Endodermal cell (in vitro differentiated cells): ENCODE results near the gene STXBP1. TPM values are rescaled to one million over a fixed set of nuclear protein-coding genes. Genes with fewer than 3 reads are reported as not detected.

ENCODE experiments used
- DNase-seq: peaks from one replicate; pipeline ENCODE4 v3.0.0-alpha.2; 2017
- H3K27ac ChIP-seq: 2 replicates; pipeline ENCODE4 v1.5.1; 2013; ENCODE audit warnings: mild to moderate bottlenecking, low read depth, low read length, moderate library complexity
- H3K27me3 ChIP-seq: 2 replicates; pipeline ENCODE4 v1.6.1; 2013; ENCODE audit warnings: mild to moderate bottlenecking, low read length, moderate library complexity; ENCODE audit not compliant: insufficient read depth, control insufficient read depth, poor library complexity, severe bottlenecking
- H3K36me3 ChIP-seq: 2 replicates; pipeline ENCODE4 v1.7.0; 2013; ENCODE audit warnings: mild to moderate bottlenecking, low read length, moderate library complexity; ENCODE audit not compliant: control insufficient read depth, insufficient read depth
- H3K4me1 ChIP-seq: one replicate; pipeline ENCODE4 v1.7.0; 2013; ENCODE audit warnings: low read length; ENCODE audit not compliant: control insufficient read depth, insufficient read depth
- H3K4me3 ChIP-seq: 2 replicates; pipeline ENCODE4 v1.5.1; 2013; ENCODE audit warnings: mild to moderate bottlenecking, low read length, moderate library complexity
- H3K9ac ChIP-seq: 2 replicates; pipeline ENCODE4 v1.6.1; 2013; ENCODE audit warnings: mild to moderate bottlenecking, low read length, moderate library complexity; ENCODE audit not compliant: poor library complexity, severe bottlenecking; ENCODE audit errors: extremely low read depth
- H3K9me3 ChIP-seq: 2 replicates; pipeline ENCODE4 v1.6.1; 2013; ENCODE audit warnings: mild to moderate bottlenecking, low read length, moderate library complexity; ENCODE audit not compliant: control insufficient read depth
- H3K27ac Mint-ChIP-seq: 2 replicates; pipeline ENCODE4 v1.8.0; 2020; ENCODE audit warnings: mixed read lengths
- H3K27me3 Mint-ChIP-seq: 2 replicates; pipeline ENCODE4 v1.8.0; 2021; ENCODE audit warnings: mild to moderate bottlenecking, mixed read lengths; ENCODE audit not compliant: insufficient read depth
- H3K36me3 Mint-ChIP-seq: 2 replicates; pipeline ENCODE4 v1.8.0; 2020; ENCODE audit warnings: low read depth, mixed read lengths
- H3K4me1 Mint-ChIP-seq: 2 replicates; pipeline ENCODE4 v1.8.0; 2020; ENCODE audit warnings: mixed read lengths
- H3K4me3 Mint-ChIP-seq: 2 replicates; pipeline ENCODE4 v1.8.0; 2020; ENCODE audit warnings: mild to moderate bottlenecking, moderate library complexity, mixed read lengths
- H3K9me3 Mint-ChIP-seq: 2 replicates; pipeline ENCODE4 v1.8.0; 2020; ENCODE audit warnings: mild to moderate bottlenecking, mixed read lengths
- CTCF ChIP-seq: fragments of 200-600 bp; sonication (generic); conservative IDR thresholded peaks from 2 replicates; pipeline ENCODE4 v1.5.0; 2021; ENCODE audit warnings: antibody characterized with exemption, mild to moderate bottlenecking
- WGBS, 2 experiments: methylation state at CpG; one replicate each; pipeline versions ENCODE4 v1.1.5 to v1.1.7; 2013; ENCODE audit warnings: missing lambda C conversion rate in 2 of 2, mixed read lengths in 1 of 2; ENCODE audit not compliant: insufficient coverage in 1 of 2, insufficient read length in 1 of 2; 5-methylcytosine and 5-hydroxymethylcytosine counted together
- total RNA-seq, 2 donors: library from RNA; stranded (reverse); fragmentation: NEBNext Ultra II Directional in 1 of 2; extraction: Animal tissue kit (Norgen Biotek cat#: 25700) in 1 of 2; gene quantifications; 2 replicates in 1 of 2; 3 replicates in 1 of 2; pipeline ENCODE4 v1.2.1, GENCODE V29; 2021

The STXBP1 gene
- total RNA-seq, 2 donors from 2014 or later = 27.8 to 46.8 TPM

GRCh38 chr9:127570533-127571111 lies 41.5 kb upstream of the STXBP1 start:
- Histone ChIP-seq H3K4me1 (peaks cover 13% of the 10 kb centered on the region), H3K9me3 (no peaks in the 10 kb centered on the region), H3K9ac (no peak overlapping the region), H3K36me3 (no peaks in the 10 kb centered on the region), H3K4me3 (no peak overlapping the region), H3K27me3 (peaks cover 8% of the 10 kb centered on the region), H3K27ac (no peak overlapping the region)
- TF ChIP-seq CTCF = no peak
- no peaks in the 10 kb centered on the region for H3K36me3 Mint-ChIP-seq
- H3K27me3 Mint-ChIP-seq = peaks cover 8% of the 10 kb centered on the region
- no peak for DNase-seq
- no peaks in the 10 kb centered on the region for H3K9me3 Mint-ChIP-seq
- 91 to 97% methylated on average over 3 of the region's 3 CpGs for WGBS, 2 experiments
- no peak overlapping the region for H3K27ac Mint-ChIP-seq
- H3K4me3 Mint-ChIP-seq = no peak overlapping the region
- peaks cover 22% of the 10 kb centered on the region for H3K4me1 Mint-ChIP-seq

- Histone ChIP-seq H3K4me3 (no peak overlapping the region), H3K36me3 (no peaks in the 10 kb centered on the region), H3K4me1 (peaks cover 5% of the 10 kb centered on the region), H3K9ac (no peak overlapping the region), H3K9me3 (no peaks in the 10 kb centered on the region), H3K27me3 (peaks cover 8% of the 10 kb centered on the region), H3K27ac (no peak overlapping the region)
- WGBS, 2 experiments = 90 to 100% methylated on average over 1 to 3 of the region's 3 CpGs
- Mint-ChIP-seq H3K27me3 (peaks cover 8% of the 10 kb centered on the region), H3K27ac (no peak overlapping the region), H3K36me3 (no peaks in the 10 kb centered on the region), H3K4me1 (peaks cover 15% of the 10 kb centered on the region), H3K9me3 (no peaks in the 10 kb centered on the region), H3K4me3 (no peak overlapping the region)
- no peak for DNase-seq
- no peak for TF ChIP-seq CTCF
Observed at GRCh38 chr9:127571971-127572370, 40.1 kb upstream of the STXBP1 start.

- Mint-ChIP-seq H3K27me3 (peaks cover 8% of the 10 kb centered on the region), H3K36me3 (no peaks in the 10 kb centered on the region), H3K27ac (no peak overlapping the region), H3K4me3 (no peak overlapping the region), H3K9me3 (no peaks in the 10 kb centered on the region), H3K4me1 (peaks cover 7% of the 10 kb centered on the region)
- WGBS, 2 experiments = 88 to 89% methylated on average over 3 to 9 of the region's 9 CpGs
- no peak overlapping the region for H3K9ac ChIP-seq
- no peak overlapping the region for H3K27ac ChIP-seq
- H3K9me3 ChIP-seq = no peaks in the 10 kb centered on the region
- H3K4me1 ChIP-seq = no peaks in the 10 kb centered on the region
- H3K4me3 ChIP-seq = no peak overlapping the region
- H3K27me3 ChIP-seq = peaks cover 8% of the 10 kb centered on the region
- no peak for DNase-seq
- no peak for TF ChIP-seq CTCF
- H3K36me3 ChIP-seq = no peaks in the 10 kb centered on the region
Observed at GRCh38 chr9:127572961-127573721, 38.9 kb upstream of the STXBP1 start.
